ENCODE results near the gene USP15. TPM values are rescaled to one million over a fixed set of nuclear protein-coding genes. Genes with fewer than 3 reads are reported as not detected.
"Not testable (repeated sequence)": the region's sequence is repeated elsewhere in the genome, so short reads cannot be mapped to it uniquely, and the experiment has no call there.

Gene USP15
- total RNA-seq, 4 donors from 2014 or later: 74.6 to 168 (median 108) TPM

GRCh38 chr12:62435303-62436163, 175.3 kb downstream of the USP15 start:
- peak; percentile 22 to 59 (median 54) for DNase-seq
- Histone ChIP-seq H3K36me3 (no peaks in the 10 kb centered on the region), H3K4me3 (peak overlapping the region; percentile 14 to 51 (median 44)), H3K27ac (no peak overlapping the region), H3K9me3 (peaks cover 0 to under 1% (median 0%) of the 10 kb centered on the region in 4 donors), H3K4me1 (peaks cover 0 to 14% (median 0%) of the 10 kb centered on the region in 4 donors), H3K27me3 (no peaks in the 10 kb centered on the region)
- TF ChIP-seq POLR2A (IDR thresholded peaks at IDR 0.05): no peak
- peak in 4 of 6 experiments; percentile 17 to 31 (median 25) for TF ChIP-seq CTCF (IDR thresholded peaks at IDR 0.05)

- H3K4me1 ChIP-seq: peaks cover 0 to 14% (median 0%) of the 10 kb centered on the region in 4 donors
- no peak overlapping the region for H3K4me3 ChIP-seq
- TF ChIP-seq POLR2A (IDR thresholded peaks at IDR 0.05): no peak
- no peak for TF ChIP-seq CTCF (IDR thresholded peaks at IDR 0.05)
- H3K36me3 ChIP-seq: no peaks in the 10 kb centered on the region
- no peak for DNase-seq
- H3K27ac ChIP-seq: no peak overlapping the region
- H3K9me3 ChIP-seq: peaks cover 0 to 2% (median 0%) of the 10 kb centered on the region in 4 donors
- no peaks in the 10 kb centered on the region for H3K27me3 ChIP-seq
Observed at GRCh38 chr12:62436164-62436503, 175.9 kb downstream of the USP15 start.

- Histone ChIP-seq H3K27ac (no peak overlapping the region), H3K4me1 (peaks cover 0 to 14% (median 0%) of the 10 kb centered on the region in 4 donors), H3K27me3 (no peaks in the 10 kb centered on the region), H3K9me3 (peaks cover 0 to 2% (median 0%) of the 10 kb centered on the region in 4 donors), H3K4me3 (no peak overlapping the region), H3K36me3 (no peaks in the 10 kb centered on the region)
- TF ChIP-seq CTCF (IDR thresholded peaks at IDR 0.05) (peak; percentile 31 to 78 (median 74)), POLR2A (IDR thresholded peaks at IDR 0.05) (no peak)
- peak in 2 of 3 donors; percentile 32 to 80 for DNase-seq
Observed at GRCh38 chr12:62438098-62438692, 178.0 kb downstream of the USP15 start.

GRCh38 chr12:62446754-62447452, 186.7 kb downstream of the USP15 start:
- H3K27ac ChIP-seq: no peak overlapping the region
- no peaks in the 10 kb centered on the region for H3K4me1 ChIP-seq
- no peak for DNase-seq
- H3K9me3 ChIP-seq: peaks cover 0 to 7% (median 0%) of the 10 kb centered on the region in 4 donors
- no peak overlapping the region for H3K4me3 ChIP-seq
- no peaks in the 10 kb centered on the region for H3K27me3 ChIP-seq
- H3K36me3 ChIP-seq: no peaks in the 10 kb centered on the region
- TF ChIP-seq CTCF (IDR thresholded peaks at IDR 0.05) (no peak), POLR2A (IDR thresholded peaks at IDR 0.05) (no peak)

- DNase-seq: no peak
Observed at GRCh38 chr12:62448436-62448835, 188.2 kb downstream of the USP15 start.

GRCh38 chr12:62455429-62455828, 195.2 kb downstream of the USP15 start:
- not testable (repeated sequence) for DNase-seq, H3K4me3 ChIP-seq, H3K9me3 ChIP-seq, H3K4me1 ChIP-seq, H3K27me3 ChIP-seq, H3K27ac ChIP-seq, H3K36me3 ChIP-seq

More at GRCh38 chr12:62448436-62448835, 188.2 kb downstream of the USP15 start:
- Histone ChIP-seq H3K9me3 (peaks cover 0 to 7% (median 0%) of the 10 kb centered on the region in 4 donors), H3K27me3 (no peaks in the 10 kb centered on the region), H3K36me3 (no peaks in the 10 kb centered on the region), H3K4me1 (no peaks in the 10 kb centered on the region), H3K27ac (no peak overlapping the region), H3K4me3 (no peak overlapping the region)
- TF ChIP-seq POLR2A (IDR thresholded peaks at IDR 0.05) (no peak), CTCF (IDR thresholded peaks at IDR 0.05) (no peak)

Data from Peyer's patch (tissue), 4 donors.